ENCODE results near the gene CEP76. TPM values are rescaled to one million over a fixed set of nuclear protein-coding genes. Genes with fewer than 3 reads are reported as not detected.

The CEP76 gene
- total RNA-seq, 1 experiment from 2014 or later: 18.6 TPM

GRCh38 chr18:12749121-12749520 is 46.6 kb upstream of the CEP76 start:
- H2BK120ac ChIP-seq (ENCODE audit: low read depth, low read length, poor library complexity, severe bottlenecking): no peak overlapping the region
- H3K4ac ChIP-seq (ENCODE audit: low read depth, low read length): no peak overlapping the region
- no peak overlapping the region for H3K27ac ChIP-seq (ENCODE audit: insufficient read length, low read depth, low read length)
- Mint-ChIP-seq H3K27ac (no peak overlapping the region; a peak in 1 of 7 replicates), H3K27me3 (ENCODE audit: low read depth) (no peaks in the 10 kb centered on the region), H3K4me1 (no peaks in the 10 kb centered on the region), H3K4me3 (no peak overlapping the region), H3K36me3 (ENCODE audit: insufficient read depth in 1 of 3, low read depth in 3 of 3) (no peaks in the 10 kb centered on the region), H3K9me3 (no peaks in the 10 kb centered on the region)
- no peak overlapping the region for H4K5ac ChIP-seq (ENCODE audit: insufficient read length, low read depth, low read length)
- H3K4me1 ChIP-seq (ENCODE audit: insufficient read depth, low read length): no peaks in the 10 kb centered on the region
- WGBS (ENCODE audit: extremely low coverage, insufficient read length, low lambda C conversion rate): no CpG with 5 or more reads among the region's 13 CpGs
- no peaks in the 10 kb centered on the region for H3K79me1 ChIP-seq (ENCODE audit: insufficient read depth, low read depth, low read length, poor library complexity, severe bottlenecking)
- H2BK20ac ChIP-seq (ENCODE audit: low read depth, low read length, poor library complexity, severe bottlenecking): no peak overlapping the region
- no peak overlapping the region for H4K8ac ChIP-seq (replicated peaks; ENCODE audit: insufficient read length, low read depth, low read length)
- no peak overlapping the region for H2AK5ac ChIP-seq (ENCODE audit: insufficient read length, low read length)
- H4K20me1 ChIP-seq (ENCODE audit: control insufficient read depth, insufficient read depth, insufficient read length): no peaks in the 10 kb centered on the region
- no peak overlapping the region for H3T11ph ChIP-seq (ENCODE audit: low read length)
- no peak overlapping the region for H2BK5ac ChIP-seq (ENCODE audit: insufficient read length, low read length)
- TF ChIP-seq CTCF (conservative IDR thresholded peaks at IDR 0.05): no peak
- H2BK15ac ChIP-seq (ENCODE audit: low read depth, low read length): no peak overlapping the region
- no peak overlapping the region for H4K91ac ChIP-seq (ENCODE audit: insufficient read length, low read depth, low read length)
- no peak overlapping the region for H3K23ac ChIP-seq (ENCODE audit: insufficient read length, low read depth, low read length)
- no peaks in the 10 kb centered on the region for H3K9me3 ChIP-seq (ENCODE audit: control insufficient read depth, low read depth, low read length)
- H3K4me2 ChIP-seq (ENCODE audit: insufficient read depth, insufficient read length, low read length): no peak overlapping the region
- H2AFZ ChIP-seq (ENCODE audit: low read length): no peak overlapping the region
- no peak overlapping the region for H3K18ac ChIP-seq (ENCODE audit: insufficient read length, low read depth, low read length)
- no peaks in the 10 kb centered on the region for H3K27me3 ChIP-seq (ENCODE audit: insufficient read depth, low read length)
- DNase-seq: no peak
- no peaks in the 10 kb centered on the region for H3K79me2 ChIP-seq (ENCODE audit: insufficient read depth, low read length)
- no peaks in the 10 kb centered on the region for H3K23me2 ChIP-seq (ENCODE audit: insufficient read length, low read depth, low read length, poor library complexity, severe bottlenecking)
- H3K56ac ChIP-seq (ENCODE audit: insufficient read length, low read depth, low read length): no peak overlapping the region
- H3K14ac ChIP-seq (ENCODE audit: insufficient read depth, low read length): no peak overlapping the region
- no peak overlapping the region for H2BK12ac ChIP-seq (ENCODE audit: insufficient read length, low read depth, low read length)
- no peak overlapping the region for H3K9ac ChIP-seq (ENCODE audit: extremely low read depth, insufficient read length, low read length)

Data from H9 (cell line).